Osteoblast (primary cell): ENCODE data around the gene SLC16A11. TPM values are rescaled to one million over a fixed set of nuclear protein-coding genes. Genes with fewer than 3 reads are reported as not detected.
"Not testable (repeated sequence)": the region's sequence is repeated elsewhere in the genome, so short reads cannot be mapped to it uniquely, and the experiment has no call there.

Experiments used
- DNase-seq: peaks from one replicate; pipeline ENCODE4 v3.0.0; 2011; ENCODE audit warnings: low spot score, mixed read lengths; ENCODE audit not compliant: insufficient read length; ENCODE audit errors: missing footprints
- H2AFZ ChIP-seq: 2 replicates; pipeline ENCODE4 v1.6.0; 2011; ENCODE audit warnings: mild to moderate bottlenecking, low read length
- H3K27ac ChIP-seq: 2 replicates; pipeline ENCODE4 v1.5.1; 2011; ENCODE audit warnings: mild to moderate bottlenecking, low read depth, low read length, moderate library complexity
- H3K27me3 ChIP-seq: 2 replicates; pipeline ENCODE4 v1.6.0; 2012; ENCODE audit warnings: mild to moderate bottlenecking, control low read depth, inconsistent platforms, low read length, moderate library complexity; ENCODE audit not compliant: insufficient read depth
- H3K36me3 ChIP-seq: 2 replicates; pipeline ENCODE4 v1.5.1; 2011; ENCODE audit warnings: mild to moderate bottlenecking, low read length, control low read depth, moderate library complexity; ENCODE audit not compliant: insufficient read depth
- H3K4me1 ChIP-seq: 2 replicates; pipeline ENCODE4 v1.5.1; 2011; ENCODE audit warnings: mild to moderate bottlenecking, low read length, control low read depth, moderate library complexity; ENCODE audit not compliant: insufficient read depth
- H3K4me2 ChIP-seq: 2 replicates; pipeline ENCODE4 v1.6.0; 2011; ENCODE audit warnings: mild to moderate bottlenecking, low read length; ENCODE audit not compliant: insufficient read depth
- H3K4me3 ChIP-seq: fragments of 200-600 bp; sonication (generic); 3 replicates; pipeline ENCODE4 v1.5.1; 2012; ENCODE audit warnings: mild to moderate bottlenecking, low read length, inconsistent platforms; ENCODE audit not compliant: insufficient read depth
- H3K79me2 ChIP-seq: 2 replicates; pipeline ENCODE4 v1.6.0; 2012; ENCODE audit warnings: mild to moderate bottlenecking, low read length, control low read depth, inconsistent platforms; ENCODE audit not compliant: insufficient read depth
- H3K9me3 ChIP-seq: 2 replicates; pipeline ENCODE4 v1.5.1; 2011; ENCODE audit warnings: low read depth, low read length, control low read depth
- H4K20me1 ChIP-seq: 2 replicates; pipeline ENCODE4 v1.6.0; 2012; ENCODE audit warnings: mild to moderate bottlenecking, low read length, control low read depth; ENCODE audit not compliant: insufficient read depth
- CTCF ChIP-seq: IDR thresholded peaks from 2 replicates; pipeline ENCODE4 v1.5.1; 2011; ENCODE audit warnings: mild to moderate bottlenecking, low read depth, low read length, moderate library complexity; ENCODE audit errors: extremely low read depth
- total RNA-seq: library from RNA; depleted of rRNA; stranded (reverse); fragments of >200 nt; gene quantifications from 2 replicates; pipeline ENCODE4 v1.2.3, GENCODE V29; 2012

SLC16A11 gene
- total RNA-seq, result 0.29 and 0.36 TPM in 2 replicates

- Histone ChIP-seq H2AFZ (peak within 1 kb of the TSS; percentile 51), H3K4me2 (peak within 1 kb of the TSS; percentile 78), H4K20me1 (no peaks in the 10 kb centered on the region), H3K27me3 (peaks cover 38% of the 10 kb centered on the region), H3K27ac (no peak within 1 kb of the TSS), H3K79me2 (no peaks in the 10 kb centered on the region), H3K9me3 (no peaks in the 10 kb centered on the region), H3K4me3 (peak within 1 kb of the TSS; percentile 63), H3K36me3 (no peaks in the 10 kb centered on the region), H3K4me1 (peaks cover 11% of the 10 kb centered on the region)
- no peak for TF ChIP-seq CTCF
- DNase-seq, result peak; percentile 90
Observed at GRCh38 chr17:7043497-7044198, at the start of gene SLC16A11. Gene SLC16A11 (minus strand): TSS chr17:7044092. CDS start chr17:7043513, 579 bp downstream.

GRCh38 chr17:7091311-7092005 is 47.6 kb upstream of the SLC16A11 start:
- not testable (repeated sequence) for H2AFZ ChIP-seq, H3K9me3 ChIP-seq, H3K79me2 ChIP-seq, H3K36me3 ChIP-seq, H3K4me1 ChIP-seq, H3K4me2 ChIP-seq, H3K4me3 ChIP-seq, DNase-seq, H4K20me1 ChIP-seq, H3K27ac ChIP-seq
- peaks cover 16% of the 10 kb centered on the region for H3K27me3 ChIP-seq

- H3K4me1 ChIP-seq, H3K4me2 ChIP-seq, H3K4me3 ChIP-seq, H2AFZ ChIP-seq, H3K79me2 ChIP-seq, DNase-seq, H3K27ac ChIP-seq, H3K9me3 ChIP-seq, H3K36me3 ChIP-seq, H4K20me1 ChIP-seq: not testable (repeated sequence)
- peaks cover 10% of the 10 kb centered on the region for H3K27me3 ChIP-seq
Observed at GRCh38 chr17:7089570-7089969, 45.7 kb upstream of the SLC16A11 start.

GRCh38 chr17:7088442-7088841 is 44.5 kb upstream of the SLC16A11 start:
- not testable (repeated sequence) for H2AFZ ChIP-seq, H3K79me2 ChIP-seq, H3K9me3 ChIP-seq, DNase-seq, H3K4me1 ChIP-seq, H3K4me3 ChIP-seq, H3K4me2 ChIP-seq, H3K27me3 ChIP-seq, H3K36me3 ChIP-seq, H3K27ac ChIP-seq, H4K20me1 ChIP-seq

GRCh38 chr17:7084088-7084487 is 40.2 kb upstream of the SLC16A11 start:
- Histone ChIP-seq H3K9me3 (no peaks in the 10 kb centered on the region), H3K79me2 (no peaks in the 10 kb centered on the region), H3K4me3 (no peak overlapping the region), H3K4me1 (peaks cover 3% of the 10 kb centered on the region), H2AFZ (no peak overlapping the region), H3K27me3 (peaks cover 10% of the 10 kb centered on the region), H4K20me1 (no peaks in the 10 kb centered on the region), H3K27ac (no peak overlapping the region), H3K36me3 (no peaks in the 10 kb centered on the region), H3K4me2 (no peak overlapping the region)
- DNase-seq, result no peak
- TF ChIP-seq CTCF, result no peak
